ENCODE data around the gene MALL.

MALL gene

GRCh38 chr2:110143982-110144381 lies 28.4 kb upstream of the MALL start:
- no peak overlapping the region for H3K4me2 ChIP-seq (ENCODE audit: low read length)
- H3K27ac ChIP-seq (ENCODE audit: low read length) = no peak overlapping the region
- peaks cover 6% of the 10 kb centered on the region for H3K27me3 ChIP-seq (ENCODE audit: low read depth, low read length)
- no peak overlapping the region for H2AFZ ChIP-seq (ENCODE audit: low read depth, low read length)
- no peaks in the 10 kb centered on the region for H3K36me3 ChIP-seq (replicated peaks; ENCODE audit: low read depth, low read length)
- no peak overlapping the region for H3K4me3 ChIP-seq (ENCODE audit: low read length)
- TF ChIP-seq CTCF (IDR thresholded peaks at IDR 0.05; ENCODE audit: low read depth, low read length) (no peak), EZH2phosphoT487 (IDR thresholded peaks at IDR 0.05; ENCODE audit: low read depth) (no peak)
- peaks cover 5% of the 10 kb centered on the region for H3K4me1 ChIP-seq (ENCODE audit: low read length)
- no peaks in the 10 kb centered on the region for H3K79me2 ChIP-seq (ENCODE audit: low read length)
- H3K9me3 ChIP-seq (ENCODE audit: insufficient read depth, low read length) = no peaks in the 10 kb centered on the region
- H4K20me1 ChIP-seq (ENCODE audit: insufficient read depth, low read length) = no peaks in the 10 kb centered on the region
- no peak overlapping the region for H3K9ac ChIP-seq (ENCODE audit: low read length)

GRCh38 chr2:110140401-110140800 lies 24.8 kb upstream of the MALL start:
- Histone ChIP-seq H3K27me3 (ENCODE audit: low read depth, low read length) (peaks cover 3% of the 10 kb centered on the region; the same call in 1 of the 2 replicates), H2AFZ (ENCODE audit: low read depth, low read length) (no peak overlapping the region), H3K79me2 (ENCODE audit: low read length) (no peaks in the 10 kb centered on the region), H3K27ac (ENCODE audit: low read length) (no peak overlapping the region), H3K4me3 (ENCODE audit: low read length) (no peak overlapping the region), H3K4me2 (ENCODE audit: low read length) (no peak overlapping the region), H3K9ac (ENCODE audit: low read length) (no peak overlapping the region), H3K36me3 (replicated peaks; ENCODE audit: low read depth, low read length) (no peaks in the 10 kb centered on the region), H3K4me1 (ENCODE audit: low read length) (peaks cover 5% of the 10 kb centered on the region), H3K9me3 (ENCODE audit: insufficient read depth, low read length) (no peaks in the 10 kb centered on the region), H4K20me1 (ENCODE audit: insufficient read depth, low read length) (no peaks in the 10 kb centered on the region)
- TF ChIP-seq EZH2phosphoT487 (IDR thresholded peaks at IDR 0.05; ENCODE audit: low read depth) = no peak
- no peak for TF ChIP-seq CTCF (IDR thresholded peaks at IDR 0.05; ENCODE audit: low read depth, low read length)

GRCh38 chr2:110134025-110134424 lies 18.4 kb upstream of the MALL start:
- Histone ChIP-seq H3K79me2 (ENCODE audit: low read length) (no peaks in the 10 kb centered on the region), H2AFZ (ENCODE audit: low read depth, low read length) (no peak overlapping the region), H3K27me3 (ENCODE audit: low read depth, low read length) (no peaks in the 10 kb centered on the region), H4K20me1 (ENCODE audit: insufficient read depth, low read length) (no peaks in the 10 kb centered on the region), H3K4me3 (ENCODE audit: low read length) (no peak overlapping the region), H3K36me3 (replicated peaks; ENCODE audit: low read depth, low read length) (no peaks in the 10 kb centered on the region), H3K4me2 (ENCODE audit: low read length) (no peak overlapping the region), H3K9me3 (ENCODE audit: insufficient read depth, low read length) (no peaks in the 10 kb centered on the region), H3K27ac (ENCODE audit: low read length) (no peak overlapping the region), H3K4me1 (ENCODE audit: low read length) (no peaks in the 10 kb centered on the region), H3K9ac (ENCODE audit: low read length) (no peak overlapping the region)
- TF ChIP-seq CTCF (IDR thresholded peaks at IDR 0.05; ENCODE audit: low read depth, low read length) (no peak), EZH2phosphoT487 (IDR thresholded peaks at IDR 0.05; ENCODE audit: low read depth) (no peak)

- Histone ChIP-seq H3K4me3 (ENCODE audit: low read length) (no peak overlapping the region), H4K20me1 (ENCODE audit: insufficient read depth, low read length) (no peaks in the 10 kb centered on the region), H3K27ac (ENCODE audit: low read length) (no peak overlapping the region), H3K79me2 (ENCODE audit: low read length) (no peaks in the 10 kb centered on the region), H2AFZ (ENCODE audit: low read depth, low read length) (no peak overlapping the region), H3K9me3 (ENCODE audit: insufficient read depth, low read length) (no peaks in the 10 kb centered on the region), H3K4me2 (ENCODE audit: low read length) (no peak overlapping the region), H3K9ac (ENCODE audit: low read length) (no peak overlapping the region), H3K4me1 (ENCODE audit: low read length) (no peaks in the 10 kb centered on the region), H3K36me3 (replicated peaks; ENCODE audit: low read depth, low read length) (no peaks in the 10 kb centered on the region), H3K27me3 (ENCODE audit: low read depth, low read length) (no peaks in the 10 kb centered on the region)
- TF ChIP-seq CTCF (IDR thresholded peaks at IDR 0.05; ENCODE audit: low read depth, low read length) = no peak
- TF ChIP-seq EZH2phosphoT487 (IDR thresholded peaks at IDR 0.05; ENCODE audit: low read depth) = no peak
Measured at GRCh38 chr2:110131166-110131565, 15.5 kb upstream of the MALL start.

Measured in OCI-LY3 (cell line).